Ishikawa (cell line): Measurements from ENCODE around the gene MYRIP.

Source experiments
- CEBPB ChIP-seq: IDR thresholded peaks from 2 replicates; pipeline ENCODE4 v1.6.1; 2012
- CREB1 ChIP-seq: IDR thresholded peaks from 2 replicates; pipeline ENCODE4 v1.6.1; 2012; ENCODE audit warnings: low read depth
- EGR1 ChIP-seq: IDR thresholded peaks from 2 replicates; pipeline ENCODE4 v1.6.1; 2012
- EP300 ChIP-seq: IDR thresholded peaks from 2 replicates; pipeline ENCODE4 v1.6.1; 2012; ENCODE audit warnings: borderline replicate concordance
- FOXM1 ChIP-seq: IDR thresholded peaks from 2 replicates; pipeline ENCODE4 v1.6.1; 2012; ENCODE audit warnings: low read depth, borderline replicate concordance
- NFIC ChIP-seq: IDR thresholded peaks from 2 replicates; pipeline ENCODE4 v1.6.1; 2012
- RAD21 ChIP-seq: IDR thresholded peaks from 2 replicates; pipeline ENCODE4 v1.6.1; 2012; ENCODE audit warnings: low read depth
- TAF1 ChIP-seq: IDR thresholded peaks from 2 replicates; pipeline ENCODE4 v1.6.1; 2012; ENCODE audit warnings: low read depth, mild to moderate bottlenecking
- YY1 ChIP-seq: IDR thresholded peaks from 2 replicates; pipeline ENCODE4 v1.6.1; 2012; ENCODE audit warnings: low read depth
- ZBTB7A ChIP-seq: IDR thresholded peaks from 2 replicates; pipeline ENCODE4 v1.6.1; 2012; ENCODE audit warnings: low read depth
- TF ChIP-seq, protein P1 (sequence below): IDR thresholded peaks from 2 replicates; pipeline ENCODE4 v1.6.1; 2012; ENCODE audit warnings: low read depth, mild to moderate bottlenecking
- TF ChIP-seq, protein P2 (sequence below): IDR thresholded peaks from 2 replicates; pipeline ENCODE4 v1.6.1; 2012
- TF ChIP-seq, protein P3 (sequence below): IDR thresholded peaks from 2 replicates; pipeline ENCODE4 v1.6.1; 2012

DNA sequence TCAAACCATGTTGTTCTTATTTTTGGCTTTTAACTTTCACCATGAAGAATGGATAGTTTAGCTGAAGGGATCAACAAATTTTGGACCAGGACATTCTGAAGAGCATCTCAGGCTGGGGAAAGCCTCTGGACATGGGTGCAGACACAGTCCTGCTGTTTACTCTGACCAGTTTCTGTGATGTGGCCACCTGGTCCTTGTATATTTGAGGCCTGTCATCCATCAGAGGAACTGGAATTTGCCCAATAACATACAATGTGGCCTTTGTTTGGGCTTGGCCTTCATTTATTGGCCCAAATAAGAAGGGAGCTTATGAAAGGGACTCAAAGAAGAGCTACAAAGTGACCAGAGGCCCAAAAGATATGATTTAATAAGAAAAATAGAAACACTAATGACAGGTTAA lies 127.9 kb downstream of the MYRIP start:
- no peak for TF ChIP-seq FOXM1
- TF ChIP-seq, protein P1, sequence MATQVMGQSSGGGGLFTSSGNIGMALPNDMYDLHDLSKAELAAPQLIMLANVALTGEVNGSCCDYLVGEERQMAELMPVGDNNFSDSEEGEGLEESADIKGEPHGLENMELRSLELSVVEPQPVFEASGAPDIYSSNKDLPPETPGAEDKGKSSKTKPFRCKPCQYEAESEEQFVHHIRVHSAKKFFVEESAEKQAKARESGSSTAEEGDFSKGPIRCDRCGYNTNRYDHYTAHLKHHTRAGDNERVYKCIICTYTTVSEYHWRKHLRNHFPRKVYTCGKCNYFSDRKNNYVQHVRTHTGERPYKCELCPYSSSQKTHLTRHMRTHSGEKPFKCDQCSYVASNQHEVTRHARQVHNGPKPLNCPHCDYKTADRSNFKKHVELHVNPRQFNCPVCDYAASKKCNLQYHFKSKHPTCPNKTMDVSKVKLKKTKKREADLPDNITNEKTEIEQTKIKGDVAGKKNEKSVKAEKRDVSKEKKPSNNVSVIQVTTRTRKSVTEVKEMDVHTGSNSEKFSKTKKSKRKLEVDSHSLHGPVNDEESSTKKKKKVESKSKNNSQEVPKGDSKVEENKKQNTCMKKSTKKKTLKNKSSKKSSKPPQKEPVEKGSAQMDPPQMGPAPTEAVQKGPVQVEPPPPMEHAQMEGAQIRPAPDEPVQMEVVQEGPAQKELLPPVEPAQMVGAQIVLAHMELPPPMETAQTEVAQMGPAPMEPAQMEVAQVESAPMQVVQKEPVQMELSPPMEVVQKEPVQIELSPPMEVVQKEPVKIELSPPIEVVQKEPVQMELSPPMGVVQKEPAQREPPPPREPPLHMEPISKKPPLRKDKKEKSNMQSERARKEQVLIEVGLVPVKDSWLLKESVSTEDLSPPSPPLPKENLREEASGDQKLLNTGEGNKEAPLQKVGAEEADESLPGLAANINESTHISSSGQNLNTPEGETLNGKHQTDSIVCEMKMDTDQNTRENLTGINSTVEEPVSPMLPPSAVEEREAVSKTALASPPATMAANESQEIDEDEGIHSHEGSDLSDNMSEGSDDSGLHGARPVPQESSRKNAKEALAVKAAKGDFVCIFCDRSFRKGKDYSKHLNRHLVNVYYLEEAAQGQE = no peak
- TF ChIP-seq YY1 = no peak
- TF ChIP-seq NFIC = no peak
- TF ChIP-seq CEBPB = no peak
- TF ChIP-seq TAF1 = no peak
- TF ChIP-seq, protein P2, sequence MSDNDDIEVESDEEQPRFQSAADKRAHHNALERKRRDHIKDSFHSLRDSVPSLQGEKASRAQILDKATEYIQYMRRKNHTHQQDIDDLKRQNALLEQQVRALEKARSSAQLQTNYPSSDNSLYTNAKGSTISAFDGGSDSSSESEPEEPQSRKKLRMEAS = no peak
- TF ChIP-seq RAD21 = no peak
- TF ChIP-seq, protein P3, sequence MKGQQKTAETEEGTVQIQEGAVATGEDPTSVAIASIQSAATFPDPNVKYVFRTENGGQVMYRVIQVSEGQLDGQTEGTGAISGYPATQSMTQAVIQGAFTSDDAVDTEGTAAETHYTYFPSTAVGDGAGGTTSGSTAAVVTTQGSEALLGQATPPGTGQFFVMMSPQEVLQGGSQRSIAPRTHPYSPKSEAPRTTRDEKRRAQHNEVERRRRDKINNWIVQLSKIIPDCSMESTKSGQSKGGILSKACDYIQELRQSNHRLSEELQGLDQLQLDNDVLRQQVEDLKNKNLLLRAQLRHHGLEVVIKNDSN = no peak
- TF ChIP-seq EGR1 = no peak
- TF ChIP-seq EP300 = no peak
- no peak for TF ChIP-seq CREB1
- TF ChIP-seq ZBTB7A = no peak
